GM18870 (cell line): ENCODE data around the gene MGAT1.
"Not testable (repeated sequence)": the region's sequence is repeated elsewhere in the genome, so short reads cannot be mapped to it uniquely, and the experiment has no call there.

Experiments used
- ATAC-seq: cut with Tn5 transposase; IDR thresholded peaks from one replicate; pipeline ENCODE4 v1.9.1; 2021; ENCODE audit warnings: moderate library complexity; ENCODE audit not compliant: unreplicated experiment

MGAT1 gene

GRCh38 chr5:180786531-180787398 lies 15.8 kb downstream of the MGAT1 start:
- no peak for ATAC-seq

- no peak for ATAC-seq
Measured at GRCh38 chr5:180785794-180786221, 16.8 kb downstream of the MGAT1 start.

GRCh38 chr5:180785121-180785781 lies 17.4 kb downstream of the MGAT1 start:
- no peak for ATAC-seq

GRCh38 chr5:180784497-180785097 lies 18.0 kb downstream of the MGAT1 start:
- ATAC-seq, result no peak

GRCh38 chr5:180783340-180784052 lies 19.1 kb downstream of the MGAT1 start:
- ATAC-seq, result no peak

- ATAC-seq, result no peak
Measured at GRCh38 chr5:180782748-180783147, 19.9 kb downstream of the MGAT1 start.

GRCh38 chr5:180781900-180782326 lies 20.7 kb downstream of the MGAT1 start:
- ATAC-seq, result not testable (repeated sequence)

GRCh38 chr5:180779985-180780610 lies 22.5 kb downstream of the MGAT1 start:
- ATAC-seq, result no peak

- no peak for ATAC-seq
Measured at GRCh38 chr5:180777475-180777874, 25.1 kb downstream of the MGAT1 start.

GRCh38 chr5:180776376-180776775 lies 26.2 kb downstream of the MGAT1 start:
- ATAC-seq, result no peak

- no peak for ATAC-seq
Measured at GRCh38 chr5:180775624-180776023, 27.0 kb downstream of the MGAT1 start.

GRCh38 chr5:180771839-180772238 lies 30.8 kb downstream of the MGAT1 start:
- no peak for ATAC-seq

- ATAC-seq, result no peak
Measured at GRCh38 chr5:180769821-180770220, 32.8 kb downstream of the MGAT1 start.

GRCh38 chr5:180755601-180756000 lies 47.0 kb downstream of the MGAT1 start:
- no peak for ATAC-seq

- ATAC-seq, result no peak
Measured at GRCh38 chr5:180744253-180744652, 58.4 kb downstream of the MGAT1 start.

GRCh38 chr5:180742727-180743126 lies 59.9 kb downstream of the MGAT1 start:
- ATAC-seq, result no peak

GRCh38 chr5:180740953-180741352 lies 61.7 kb downstream of the MGAT1 start:
- not testable (repeated sequence) for ATAC-seq

GRCh38 chr5:180739958-180740357 lies 62.6 kb downstream of the MGAT1 start, which contains the start of gene OR2Y1:
OR2Y1 (minus strand) TSS chr5:180740058; CDS start chr5:180740058, 0 bp downstream.
- ATAC-seq, result no peak

- ATAC-seq, result no peak
Measured at GRCh38 chr5:180739271-180739670, 63.3 kb downstream of the MGAT1 start.

GRCh38 chr5:180736536-180736935 lies 66.1 kb downstream of the MGAT1 start:
- ATAC-seq, result no peak
